Inferior parietal cortex (tissue), 1 donor: ENCODE results near the gene TRIM17.
A peak's percentile ranks its signal among the peaks of the same experiment; 100 is the strongest.

Experiments used
- DNase-seq: peaks from one replicate; pipeline ENCODE4 v3.0.0-alpha.2; 2016; ENCODE audit errors: extremely low spot score

TRIM17 gene

DNA sequence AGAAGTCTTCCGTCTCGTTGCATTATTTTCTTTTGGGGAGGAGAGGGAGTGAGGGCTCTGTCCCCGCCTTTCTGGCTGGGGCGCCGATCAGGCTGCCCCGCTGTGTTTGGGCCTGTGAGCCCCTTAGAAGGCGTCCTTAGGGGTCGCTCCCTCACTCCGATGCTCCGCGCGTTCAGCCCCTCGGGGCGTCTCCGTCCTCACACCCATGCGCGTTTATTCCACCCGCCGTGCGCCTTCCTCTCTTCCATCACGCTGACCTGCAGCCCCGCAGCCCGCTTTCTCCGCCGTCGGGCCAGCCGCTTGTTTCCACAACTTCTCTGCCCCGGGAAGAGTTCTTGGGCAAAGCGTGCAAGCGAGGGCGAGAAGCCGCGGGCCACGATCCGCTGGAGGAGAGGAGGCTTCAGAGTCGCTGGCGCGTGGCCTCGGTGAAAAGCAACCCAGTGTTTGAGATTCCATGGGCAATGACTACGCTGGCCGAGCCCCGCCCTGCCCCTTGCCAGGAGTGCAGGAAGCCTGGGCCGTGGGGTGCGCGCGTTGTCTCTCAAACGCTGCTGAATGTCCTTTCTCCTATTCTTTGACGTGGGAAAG lies 37.7 kb downstream of the TRIM17 start:
- DNase-seq = no peak

GRCh38 chr1:228378090-228378872 lies 38.4 kb downstream of the TRIM17 start:
- peak; percentile 37 for DNase-seq

DNA sequence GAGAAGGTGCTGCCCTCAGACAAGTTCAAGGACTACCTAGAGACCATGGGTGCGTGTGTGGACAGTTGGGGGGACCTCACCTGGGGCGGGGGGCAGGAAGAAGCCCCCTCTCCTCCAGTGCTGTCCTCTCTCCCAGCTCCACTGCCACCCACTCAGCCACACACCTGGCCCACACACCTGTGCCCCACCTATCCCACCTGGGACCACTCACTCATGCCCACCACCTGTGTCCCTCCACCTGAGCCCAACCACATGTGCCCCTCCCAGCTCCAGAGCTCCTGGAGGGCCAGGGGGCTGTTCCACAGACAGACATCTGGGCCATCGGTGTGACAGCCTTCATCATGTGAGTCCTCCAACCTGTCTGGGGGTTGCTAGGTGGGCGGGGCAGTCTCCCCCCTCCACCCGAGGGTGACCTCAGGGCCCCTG lies 39.0 kb downstream of the TRIM17 start:
- DNase-seq = no peak

DNA sequence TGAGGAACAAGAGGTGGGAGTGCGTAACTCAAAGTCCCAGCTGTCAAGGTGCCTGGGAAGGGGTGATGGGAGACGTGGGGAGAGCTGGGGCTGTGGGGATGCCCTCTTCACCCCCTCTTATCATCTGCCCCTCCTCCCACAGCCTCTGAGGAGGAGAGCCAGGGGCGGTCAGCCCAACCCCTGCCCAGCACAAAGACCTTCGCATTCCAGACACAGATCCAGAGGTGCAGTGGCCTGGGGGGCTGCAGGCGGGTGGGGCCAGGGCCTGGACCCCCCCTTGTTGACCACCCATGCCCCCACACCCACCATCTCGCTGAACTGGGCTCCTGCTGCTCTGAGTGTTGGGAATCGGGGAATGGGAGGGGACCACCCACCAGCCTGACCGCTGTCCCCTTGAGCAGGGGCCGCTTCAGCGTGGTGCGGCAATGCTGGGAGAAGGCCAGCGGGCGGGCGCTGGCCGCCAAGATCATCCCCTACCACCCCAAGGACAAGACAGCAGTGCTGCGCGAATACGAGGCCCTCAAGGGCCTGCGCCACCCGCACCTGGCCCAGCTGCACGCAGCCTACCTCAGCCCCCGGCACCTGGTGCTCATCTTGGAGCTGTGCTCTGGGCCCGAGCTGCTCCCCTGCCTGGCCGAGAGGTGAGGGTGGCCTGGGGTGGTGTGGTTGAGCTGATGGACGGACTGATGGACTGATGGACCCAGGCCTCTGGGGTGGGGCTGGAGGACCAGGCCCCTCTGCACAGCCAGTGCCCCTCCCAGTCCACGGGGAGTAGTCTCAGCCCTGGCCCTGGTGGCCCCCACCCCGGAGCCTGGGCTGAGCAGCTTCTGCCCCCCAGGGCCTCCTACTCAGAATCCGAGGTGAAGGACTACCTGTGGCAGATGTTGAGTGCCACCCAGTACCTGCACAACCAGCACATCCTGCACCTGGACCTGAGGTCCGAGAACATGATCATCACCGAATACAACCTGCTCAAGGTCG lies 39.7 kb downstream of the TRIM17 start:
- DNase-seq = no peak

DNA sequence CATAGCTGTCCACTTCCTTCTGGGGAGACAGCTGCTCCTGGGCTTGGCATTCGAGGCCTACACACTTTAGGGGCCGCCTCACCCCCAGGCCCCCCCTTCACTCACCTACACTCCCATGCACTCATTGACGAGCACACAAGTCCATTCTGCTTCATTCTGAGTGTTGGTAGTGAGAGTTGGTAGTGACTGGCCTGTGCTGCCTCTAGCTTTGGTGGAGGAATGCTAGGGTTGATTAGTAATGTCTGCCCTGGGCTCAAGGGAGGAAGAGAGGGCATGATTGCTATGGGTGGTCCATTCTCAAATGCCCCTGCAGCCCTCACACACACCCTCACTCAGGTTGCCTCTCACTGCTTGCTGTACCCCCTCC lies 40.4 kb downstream of the TRIM17 start:
- DNase-seq = no peak

- no peak for DNase-seq
Observed at GRCh38 chr1:228375578-228376261, 40.9 kb downstream of the TRIM17 start.

- peak; percentile 31 for DNase-seq
Observed at GRCh38 chr1:228374711-228375577, 41.7 kb downstream of the TRIM17 start.

GRCh38 chr1:228373681-228374571 lies 42.7 kb downstream of the TRIM17 start:
- no peak for DNase-seq

DNA sequence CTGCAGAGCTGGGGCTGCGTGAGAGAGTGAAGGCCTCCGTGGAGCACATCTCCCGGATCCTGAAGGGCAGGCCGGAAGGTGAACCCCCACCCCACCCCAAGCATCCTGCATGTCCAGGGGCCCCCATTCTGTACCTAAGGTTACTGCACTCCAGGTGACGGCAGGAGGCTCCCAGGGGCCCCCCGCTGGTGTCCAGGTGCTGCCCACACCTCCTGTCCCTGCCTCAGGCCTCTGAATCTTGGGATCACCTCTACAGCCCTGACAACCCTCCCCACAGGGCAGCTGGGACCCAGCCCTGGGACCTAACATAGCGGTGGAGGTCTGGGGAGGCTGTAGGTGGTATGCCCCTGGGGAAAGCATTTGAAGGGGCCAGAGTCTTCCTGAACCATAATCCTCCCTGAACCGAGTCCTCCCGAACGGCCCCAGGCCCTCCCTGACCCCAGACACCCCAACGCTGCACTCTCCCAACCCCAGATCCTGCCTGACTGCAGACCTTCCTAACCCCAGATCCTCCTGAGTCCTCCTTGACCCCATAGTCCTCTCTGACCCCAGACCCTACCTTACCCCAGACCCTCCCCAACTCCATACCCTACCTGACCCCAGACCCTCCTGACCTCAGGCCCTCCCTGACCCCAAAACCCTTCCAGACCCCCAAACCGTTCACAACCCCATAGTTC lies 43.5 kb downstream of the TRIM17 start:
- DNase-seq = no peak

DNA sequence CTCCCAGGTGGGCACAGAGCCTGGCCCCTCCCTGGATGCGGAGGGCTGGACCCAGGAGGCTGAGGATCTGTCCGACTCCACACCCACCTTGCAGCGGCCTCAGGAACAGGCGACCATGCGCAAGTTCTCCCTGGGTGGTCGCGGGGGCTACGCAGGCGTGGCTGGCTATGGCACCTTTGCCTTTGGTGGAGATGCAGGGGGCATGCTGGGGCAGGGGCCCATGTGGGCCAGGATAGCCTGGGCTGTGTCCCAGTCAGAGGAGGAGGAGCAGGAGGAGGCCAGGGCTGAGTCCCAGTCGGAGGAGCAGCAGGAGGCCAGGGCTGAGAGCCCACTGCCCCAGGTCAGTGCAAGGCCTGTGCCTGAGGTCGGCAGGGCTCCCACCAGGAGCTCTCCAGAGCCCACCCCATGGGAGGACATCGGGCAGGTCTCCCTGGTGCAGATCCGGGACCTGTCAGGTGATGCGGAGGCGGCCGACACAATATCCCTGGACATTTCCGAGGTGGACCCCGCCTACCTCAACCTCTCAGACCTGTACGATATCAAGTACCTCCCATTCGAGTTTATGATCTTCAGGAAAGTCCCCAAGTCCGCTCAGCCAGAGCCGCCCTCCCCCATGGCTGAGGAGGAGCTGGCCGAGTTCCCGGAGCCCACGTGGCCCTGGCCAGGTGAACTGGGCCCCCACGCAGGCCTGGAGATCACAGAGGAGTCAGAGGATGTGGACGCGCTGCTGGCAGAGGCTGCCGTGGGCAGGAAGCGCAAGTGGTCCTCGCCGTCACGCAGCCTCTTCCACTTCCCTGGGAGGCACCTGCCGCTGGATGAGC lies 44.3 kb downstream of the TRIM17 start:
- no peak for DNase-seq

- no peak for DNase-seq
Observed at GRCh38 chr1:228371741-228372182, 44.9 kb downstream of the TRIM17 start.

DNA sequence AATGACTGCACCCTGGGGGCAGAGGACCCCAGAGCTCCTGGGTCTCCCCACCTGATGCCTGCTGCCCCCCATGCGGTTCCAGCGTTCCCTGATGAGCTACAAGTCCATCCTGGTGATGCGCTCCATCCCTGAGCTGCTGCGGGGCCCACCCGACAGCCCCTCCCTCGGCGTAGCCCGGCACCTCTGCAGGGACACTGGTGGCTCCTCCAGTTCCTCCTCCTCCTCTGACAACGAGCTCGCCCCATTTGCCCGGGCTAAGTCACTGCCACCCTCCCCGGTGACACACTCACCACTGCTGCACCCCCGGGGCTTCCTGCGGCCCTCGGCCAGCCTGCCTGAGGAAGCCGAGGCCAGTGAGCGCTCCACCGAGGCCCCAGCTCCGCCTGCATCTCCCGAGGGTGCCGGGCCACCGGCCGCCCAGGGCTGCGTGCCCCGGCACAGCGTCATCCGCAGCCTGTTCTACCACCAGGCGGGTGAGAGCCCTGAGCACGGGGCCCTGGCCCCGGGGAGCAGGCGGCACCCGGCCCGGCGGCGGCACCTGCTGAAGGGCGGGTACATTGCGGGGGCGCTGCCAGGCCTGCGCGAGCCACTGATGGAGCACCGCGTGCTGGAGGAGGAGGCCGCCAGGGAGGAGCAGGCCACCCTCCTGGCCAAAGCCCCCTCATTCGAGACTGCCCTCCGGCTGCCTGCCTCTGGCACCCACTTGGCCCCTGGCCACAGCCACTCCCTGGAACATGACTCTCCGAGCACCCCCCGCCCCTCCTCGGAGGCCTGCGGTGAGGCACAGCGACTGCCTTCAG lies 45.5 kb downstream of the TRIM17 start:
- no peak for DNase-seq

DNA sequence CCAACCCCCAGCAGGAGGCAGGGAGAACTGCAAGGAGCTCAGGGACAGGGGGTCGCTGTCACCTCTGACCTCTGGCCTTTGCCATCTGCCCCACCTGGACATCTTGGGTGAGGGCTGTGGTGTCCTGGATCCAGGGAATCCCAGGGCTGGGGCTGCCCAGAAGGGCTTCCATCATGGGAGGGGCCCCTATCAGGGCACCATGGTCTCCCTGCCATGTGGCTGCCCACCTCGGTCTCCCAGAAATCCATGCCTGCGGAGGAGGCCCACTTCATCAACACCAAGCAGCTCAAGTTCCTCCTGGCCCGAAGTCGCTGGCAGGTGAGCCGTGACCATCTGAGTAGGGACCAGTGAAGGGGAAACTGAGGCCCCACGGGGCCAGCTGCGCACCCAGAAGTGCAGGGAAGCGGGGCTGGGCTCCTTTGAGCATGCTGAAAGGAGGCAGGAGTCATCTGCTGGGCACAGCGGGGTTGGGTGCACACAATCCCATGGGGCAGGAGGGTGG lies 46.2 kb downstream of the TRIM17 start:
- DNase-seq = no peak

GRCh38 chr1:228369608-228370438 lies 46.8 kb downstream of the TRIM17 start:
- no peak for DNase-seq

- DNase-seq = peak; percentile 35
Observed at GRCh38 chr1:228368801-228369607, 47.7 kb downstream of the TRIM17 start.
